DOHH2 (cell line): ENCODE results near the gene ITGA3.

Source experiments
- EZH2phosphoT487 ChIP-seq: fragments of 200-600 bp; sonication (generic); IDR thresholded peaks from 2 replicates; pipeline ENCODE4 v1.6.1; 2017; ENCODE audit warnings: borderline replicate concordance, mild to moderate bottlenecking, antibody characterized with exemption, low read length, moderate library complexity, mixed read lengths
- TF ChIP-seq, protein P1 (sequence below): fragments of 200-600 bp; sonication (generic); IDR thresholded peaks from one replicate; pipeline ENCODE4 v1.5.1; 2014; ENCODE audit warnings: antibody characterized with exemption, mild to moderate bottlenecking, low read depth, low read length; ENCODE audit not compliant: poor library complexity, severe bottlenecking

- no peak for TF ChIP-seq EZH2phosphoT487
- TF ChIP-seq, protein P1, sequence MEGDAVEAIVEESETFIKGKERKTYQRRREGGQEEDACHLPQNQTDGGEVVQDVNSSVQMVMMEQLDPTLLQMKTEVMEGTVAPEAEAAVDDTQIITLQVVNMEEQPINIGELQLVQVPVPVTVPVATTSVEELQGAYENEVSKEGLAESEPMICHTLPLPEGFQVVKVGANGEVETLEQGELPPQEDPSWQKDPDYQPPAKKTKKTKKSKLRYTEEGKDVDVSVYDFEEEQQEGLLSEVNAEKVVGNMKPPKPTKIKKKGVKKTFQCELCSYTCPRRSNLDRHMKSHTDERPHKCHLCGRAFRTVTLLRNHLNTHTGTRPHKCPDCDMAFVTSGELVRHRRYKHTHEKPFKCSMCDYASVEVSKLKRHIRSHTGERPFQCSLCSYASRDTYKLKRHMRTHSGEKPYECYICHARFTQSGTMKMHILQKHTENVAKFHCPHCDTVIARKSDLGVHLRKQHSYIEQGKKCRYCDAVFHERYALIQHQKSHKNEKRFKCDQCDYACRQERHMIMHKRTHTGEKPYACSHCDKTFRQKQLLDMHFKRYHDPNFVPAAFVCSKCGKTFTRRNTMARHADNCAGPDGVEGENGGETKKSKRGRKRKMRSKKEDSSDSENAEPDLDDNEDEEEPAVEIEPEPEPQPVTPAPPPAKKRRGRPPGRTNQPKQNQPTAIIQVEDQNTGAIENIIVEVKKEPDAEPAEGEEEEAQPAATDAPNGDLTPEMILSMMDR = no peak
Observed at GRCh38 chr17:50009282-50009681, 46.6 kb upstream of the ITGA3 start.
